Middle frontal gyrus (tissue), 1 donor: Measurements from ENCODE around the gene DIAPH3.

Source experiments
- DNase-seq: peaks from one replicate; pipeline ENCODE4 v3.0.0-alpha.2; 2015; ENCODE audit warnings: low spot score; ENCODE audit errors: extremely low spot score

DIAPH3 gene

GRCh38 chr13:60028021-60028420 lies 135.7 kb downstream of the DIAPH3 start:
- DNase-seq, result no peak

- no peak for DNase-seq
Observed at GRCh38 chr13:60026286-60026685, 137.4 kb downstream of the DIAPH3 start.

GRCh38 chr13:60020288-60020687 lies 143.4 kb downstream of the DIAPH3 start:
- DNase-seq, result no peak

- no peak for DNase-seq
Observed at GRCh38 chr13:60019119-60019993, 144.4 kb downstream of the DIAPH3 start.

- no peak for DNase-seq
Observed at GRCh38 chr13:60018536-60018935, 145.2 kb downstream of the DIAPH3 start.

- DNase-seq, result no peak
Observed at GRCh38 chr13:60016229-60016628, 147.5 kb downstream of the DIAPH3 start.

- DNase-seq, result no peak
Observed at GRCh38 chr13:60013166-60013565, 150.6 kb downstream of the DIAPH3 start.

GRCh38 chr13:60012488-60012887 lies 151.2 kb downstream of the DIAPH3 start:
- DNase-seq, result no peak

- no peak for DNase-seq
Observed at GRCh38 chr13:60009300-60010253, 154.2 kb downstream of the DIAPH3 start.

GRCh38 chr13:60001889-60002288 lies 161.8 kb downstream of the DIAPH3 start:
- no peak for DNase-seq

GRCh38 chr13:60000976-60001375 lies 162.8 kb downstream of the DIAPH3 start:
- DNase-seq, result no peak

- DNase-seq, result no peak
Observed at GRCh38 chr13:60000081-60000480, 163.6 kb downstream of the DIAPH3 start.

- DNase-seq, result no peak
Observed at GRCh38 chr13:59997976-59998375, 165.8 kb downstream of the DIAPH3 start.

- DNase-seq, result no peak
Observed at GRCh38 chr13:59996461-59996980, 167.2 kb downstream of the DIAPH3 start.

- DNase-seq, result no peak
Observed at GRCh38 chr13:59991395-59991794, 172.3 kb downstream of the DIAPH3 start.

GRCh38 chr13:59982631-59983382 lies 180.9 kb downstream of the DIAPH3 start:
- no peak for DNase-seq

- DNase-seq, result no peak
Observed at GRCh38 chr13:59979589-59979988, 184.1 kb downstream of the DIAPH3 start.

GRCh38 chr13:59978862-59979261 lies 184.9 kb downstream of the DIAPH3 start:
- DNase-seq, result no peak

- DNase-seq, result no peak
Observed at GRCh38 chr13:59976856-59977255, 186.9 kb downstream of the DIAPH3 start.

- no peak for DNase-seq
Observed at GRCh38 chr13:59975807-59976435, 187.8 kb downstream of the DIAPH3 start.

GRCh38 chr13:59970847-59971246 lies 192.9 kb downstream of the DIAPH3 start:
- no peak for DNase-seq
